Measurements from ENCODE around the gene TAC3.

DNA sequence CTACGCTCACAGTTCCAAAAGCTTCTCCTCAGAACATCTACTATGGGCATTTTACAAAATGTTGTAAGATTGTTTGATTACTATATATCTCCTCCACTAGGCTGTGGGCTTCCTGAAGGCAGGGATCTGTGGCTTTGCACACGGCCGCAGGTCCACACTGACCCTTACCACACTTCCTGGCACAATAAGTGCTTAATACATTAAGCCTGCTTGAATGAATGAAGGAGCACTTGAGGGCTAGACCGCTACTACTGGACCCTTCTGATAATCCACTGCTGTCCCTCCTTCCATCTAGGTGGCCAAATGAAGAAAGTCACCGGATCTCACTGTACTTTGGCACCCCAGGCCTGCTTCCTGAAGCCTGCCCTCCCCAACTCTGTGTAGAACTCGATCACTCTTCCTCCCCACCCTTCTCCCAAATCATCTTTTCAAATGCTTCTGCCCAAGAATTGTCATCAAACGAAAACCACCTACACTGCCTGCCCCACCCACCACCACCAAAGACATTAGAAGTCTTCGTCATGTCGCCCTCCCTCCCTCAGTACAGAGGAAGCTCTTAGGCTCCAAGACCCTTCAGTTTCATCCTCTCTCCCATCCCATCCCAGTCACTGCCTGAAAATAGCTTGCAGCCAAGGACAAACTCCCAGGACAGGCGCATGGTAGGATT lies 9.4 kb downstream of the TAC3 start:
- TF ChIP-seq POLR2AphosphoS5 (IDR thresholded peaks at IDR 0.05; ENCODE audit: insufficient read depth in 1 of 2, low read depth in 1 of 2): no peak
- no peak for TF ChIP-seq POLR2A (IDR thresholded peaks at IDR 0.05)
- TF ChIP-seq, protein P1, sequence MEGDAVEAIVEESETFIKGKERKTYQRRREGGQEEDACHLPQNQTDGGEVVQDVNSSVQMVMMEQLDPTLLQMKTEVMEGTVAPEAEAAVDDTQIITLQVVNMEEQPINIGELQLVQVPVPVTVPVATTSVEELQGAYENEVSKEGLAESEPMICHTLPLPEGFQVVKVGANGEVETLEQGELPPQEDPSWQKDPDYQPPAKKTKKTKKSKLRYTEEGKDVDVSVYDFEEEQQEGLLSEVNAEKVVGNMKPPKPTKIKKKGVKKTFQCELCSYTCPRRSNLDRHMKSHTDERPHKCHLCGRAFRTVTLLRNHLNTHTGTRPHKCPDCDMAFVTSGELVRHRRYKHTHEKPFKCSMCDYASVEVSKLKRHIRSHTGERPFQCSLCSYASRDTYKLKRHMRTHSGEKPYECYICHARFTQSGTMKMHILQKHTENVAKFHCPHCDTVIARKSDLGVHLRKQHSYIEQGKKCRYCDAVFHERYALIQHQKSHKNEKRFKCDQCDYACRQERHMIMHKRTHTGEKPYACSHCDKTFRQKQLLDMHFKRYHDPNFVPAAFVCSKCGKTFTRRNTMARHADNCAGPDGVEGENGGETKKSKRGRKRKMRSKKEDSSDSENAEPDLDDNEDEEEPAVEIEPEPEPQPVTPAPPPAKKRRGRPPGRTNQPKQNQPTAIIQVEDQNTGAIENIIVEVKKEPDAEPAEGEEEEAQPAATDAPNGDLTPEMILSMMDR (IDR thresholded peaks at IDR 0.05): no peak
